GM23338 (cell line): ENCODE results near the gene DBH. TPM values are rescaled to one million over a fixed set of nuclear protein-coding genes. Genes with fewer than 3 reads are reported as not detected.

Experiments
- ATAC-seq: fragments of 200-7000 bp; cut with Tn5 transposase; 3 replicates; pipeline ENCODE4 v1.9.1; 2020
- DNase-seq: peaks from one replicate; pipeline ENCODE4 v3.0.0-alpha.2; 2015; ENCODE audit warnings: low spot score
- H2AFZ ChIP-seq: fragments of 200-600 bp; sonication (generic); 2 replicates; pipeline ENCODE4 v1.8.0; 2016; ENCODE audit warnings: antibody characterized with exemption, mild to moderate bottlenecking, moderate library complexity
- H3F3A ChIP-seq: fragments of 200-600 bp; sonication (generic); replicated peaks from 2 replicates; pipeline ENCODE4 v1.8.0; 2017; ENCODE audit warnings: antibody characterized with exemption, mixed run types, low read depth
- H3K27ac ChIP-seq: fragments of 200-600 bp; sonication (generic); 2 replicates; pipeline ENCODE4 v1.6.1; 2016; ENCODE audit warnings: low read depth
- H3K27me3 ChIP-seq: fragments of 200-600 bp; sonication (generic); 2 replicates; pipeline ENCODE4 v1.8.0; 2016; ENCODE audit warnings: mild to moderate bottlenecking, mixed run types, moderate library complexity; ENCODE audit not compliant: insufficient read depth
- H3K36me3 ChIP-seq: fragments of 200-600 bp; sonication (generic); 2 replicates; pipeline ENCODE4 v1.8.0; 2016; ENCODE audit warnings: mild to moderate bottlenecking; ENCODE audit not compliant: insufficient read depth
- H3K4me1 ChIP-seq: fragments of 200-600 bp; sonication (generic); 2 replicates; pipeline ENCODE4 v1.8.0; 2016; ENCODE audit warnings: mild to moderate bottlenecking, moderate library complexity; ENCODE audit not compliant: insufficient read depth
- H3K4me2 ChIP-seq: fragments of 200-600 bp; sonication (generic); 2 replicates; pipeline ENCODE4 v1.7.1; 2017; ENCODE audit warnings: mixed run types
- H3K4me3 ChIP-seq: fragments of 200-600 bp; sonication (generic); 2 replicates; pipeline ENCODE4 v1.6.1; 2016; ENCODE audit warnings: mixed run types
- H3K79me2 ChIP-seq: fragments of 200-600 bp; sonication (generic); replicated peaks from 2 replicates; pipeline ENCODE4 v1.8.0; 2017; ENCODE audit warnings: mild to moderate bottlenecking; ENCODE audit not compliant: insufficient read depth
- H3K9me2 ChIP-seq: fragments of 200-600 bp; sonication (generic); 2 replicates; pipeline ENCODE4 v1.8.0; 2017; ENCODE audit not compliant: insufficient read depth
- H4K20me1 ChIP-seq: fragments of 200-600 bp; sonication (generic); replicated peaks from 2 replicates; pipeline ENCODE4 v1.8.0; 2017; ENCODE audit warnings: mild to moderate bottlenecking; ENCODE audit not compliant: insufficient read depth
- H3K27ac Mint-ChIP-seq: 2 replicates; pipeline ENCODE4 v1.8.0; 2020; ENCODE audit warnings: inconsistent platforms, mild to moderate bottlenecking, moderate library complexity, mixed read lengths
- H3K27me3 Mint-ChIP-seq: 3 replicates; pipeline ENCODE4 v1.8.0; 2022; ENCODE audit warnings: low read depth, mild to moderate bottlenecking, moderate library complexity, mixed read lengths, inconsistent platforms; ENCODE audit not compliant: insufficient read depth, poor library complexity
- H3K36me3 Mint-ChIP-seq: 3 replicates; pipeline ENCODE4 v1.8.0; 2021; ENCODE audit warnings: low read depth, mild to moderate bottlenecking, inconsistent platforms, moderate library complexity, mixed read lengths
- H3K4me1 Mint-ChIP-seq: 3 replicates; pipeline ENCODE4 v1.8.0; 2020; ENCODE audit warnings: mild to moderate bottlenecking, inconsistent platforms, mixed read lengths
- H3K4me3 Mint-ChIP-seq: 3 replicates; pipeline ENCODE4 v1.8.0; 2021; ENCODE audit warnings: moderate library complexity, mild to moderate bottlenecking, inconsistent platforms, mixed read lengths
- H3K9me3 Mint-ChIP-seq: 3 replicates; pipeline ENCODE4 v1.8.0; 2020; ENCODE audit warnings: moderate library complexity, mild to moderate bottlenecking, inconsistent platforms, mixed read lengths
- CREB1 ChIP-seq: fragments of 250-450 bp; sonication (Bioruptor Pico); IDR thresholded peaks from 2 replicates; pipeline ENCODE4 v1.5.0; 2020; ENCODE audit warnings: low read depth, mild to moderate bottlenecking, moderate library complexity
- EZH2 ChIP-seq: fragments of 200-600 bp; sonication (generic); IDR thresholded peaks from one replicate; pipeline ENCODE4 v1.8.0; 2017; ENCODE audit warnings: antibody characterized with exemption, mild to moderate bottlenecking, low read depth; ENCODE audit not compliant: unreplicated experiment
- EZH2phosphoT487 ChIP-seq: fragments of 200-600 bp; sonication (generic); IDR thresholded peaks from one replicate; pipeline ENCODE4 v1.8.1; 2018; ENCODE audit warnings: antibody characterized with exemption; ENCODE audit not compliant: unreplicated experiment
- NANOG ChIP-seq: IDR thresholded peaks from 2 replicates; pipeline ENCODE4 v1.6.1; 2016; ENCODE audit warnings: antibody characterized with exemption, borderline replicate concordance
- POLR2AphosphoS5 ChIP-seq: IDR thresholded peaks from 2 replicates; pipeline ENCODE4 v1.6.1; 2016; ENCODE audit warnings: antibody characterized with exemption, low read depth
- STAT1 ChIP-seq: IDR thresholded peaks from one replicate; pipeline ENCODE4 v1.6.1; 2016; ENCODE audit warnings: antibody characterized with exemption; ENCODE audit not compliant: unreplicated experiment
- ZNF114 ChIP-seq: fragments of 250-450 bp; sonication (Bioruptor Pico); IDR thresholded peaks from 2 replicates; pipeline ENCODE4 v1.5.0; 2020; ENCODE audit warnings: mild to moderate bottlenecking, moderate library complexity
- polyA plus RNA-seq: library from polyadenylated mRNA; unstranded; fragments of >200 nt; fragmentation: Nextera tagmentation; extraction: Ambion mirVana; gene quantifications from 2 replicates; pipeline ENCODE4 v1.2.1, GENCODE V29; 2016
- total RNA-seq: library from RNA; depleted of rRNA; stranded (reverse); fragments of >200 nt; shearing (Covaris generic); gene quantifications from 2 replicates; pipeline ENCODE4 v1.2.3, GENCODE V29; 2014
- TF ChIP-seq, protein P1 (sequence below), 2 experiments: fragments of 200-600 bp in 1 of 2; sonication (generic) in 1 of 2; conservative IDR thresholded peaks; 2 replicates each; pipeline versions ENCODE4 v1.5.1 to v1.6.1; 2016 to 2017; ENCODE audit warnings: antibody characterized with exemption in 2 of 2, low read depth in 2 of 2, mild to moderate bottlenecking in 2 of 2, moderate library complexity in 1 of 2
- TF ChIP-seq, protein P2 (sequence below): IDR thresholded peaks from one replicate; pipeline ENCODE4 v1.6.1; 2018; ENCODE audit warnings: antibody characterized with exemption; ENCODE audit not compliant: unreplicated experiment
- TF ChIP-seq, protein P3 (sequence below): IDR thresholded peaks from 2 replicates; pipeline ENCODE4 v1.6.1; 2016; ENCODE audit warnings: antibody characterized with exemption
- TF ChIP-seq, protein P4 (sequence below): fragments of 250-450 bp; sonication (Bioruptor Pico); IDR thresholded peaks from 2 replicates; pipeline ENCODE4 v1.5.0; 2020; ENCODE audit warnings: mild to moderate bottlenecking, moderate library complexity

Gene DBH
- total and polyA plus RNA-seq, 2 experiments from 2014 or later, result 0.08 to 0.24 TPM

DNA sequence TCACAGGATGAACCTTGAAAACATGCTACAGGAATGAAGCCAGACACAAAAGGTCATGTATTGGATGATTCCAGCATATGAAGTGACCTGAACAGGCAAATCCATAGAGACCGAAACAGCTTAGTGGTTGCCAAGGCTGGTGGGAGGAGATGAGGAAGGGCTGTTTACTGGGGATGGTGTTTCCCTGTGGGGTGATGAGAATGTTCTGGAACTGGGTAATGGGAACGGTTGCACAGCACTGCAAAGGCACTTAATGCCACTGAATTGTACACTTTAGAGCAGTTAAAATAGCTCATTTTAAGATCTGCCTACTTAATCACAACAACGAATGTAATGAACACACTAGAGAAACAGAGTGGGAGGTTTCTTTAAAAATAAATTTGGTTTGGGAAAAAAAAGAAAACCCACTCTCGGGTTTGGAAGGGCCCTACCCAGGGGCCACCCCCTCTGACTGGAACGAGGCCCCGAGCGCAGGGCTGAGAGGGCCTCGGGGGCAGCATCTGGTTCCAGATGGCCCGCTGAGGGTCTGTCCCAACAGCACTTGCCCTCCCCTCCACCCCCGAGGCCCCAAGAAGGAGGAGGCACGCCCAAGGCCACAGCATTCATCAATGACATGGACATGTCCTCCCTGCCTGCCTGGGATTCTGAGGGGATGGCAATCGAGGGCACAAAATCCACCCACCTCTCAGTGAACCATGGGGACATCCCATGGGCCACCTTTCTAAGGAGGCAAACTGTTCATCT, 70.3 kb downstream of the DBH start (continued):
- TF ChIP-seq, protein P1, sequence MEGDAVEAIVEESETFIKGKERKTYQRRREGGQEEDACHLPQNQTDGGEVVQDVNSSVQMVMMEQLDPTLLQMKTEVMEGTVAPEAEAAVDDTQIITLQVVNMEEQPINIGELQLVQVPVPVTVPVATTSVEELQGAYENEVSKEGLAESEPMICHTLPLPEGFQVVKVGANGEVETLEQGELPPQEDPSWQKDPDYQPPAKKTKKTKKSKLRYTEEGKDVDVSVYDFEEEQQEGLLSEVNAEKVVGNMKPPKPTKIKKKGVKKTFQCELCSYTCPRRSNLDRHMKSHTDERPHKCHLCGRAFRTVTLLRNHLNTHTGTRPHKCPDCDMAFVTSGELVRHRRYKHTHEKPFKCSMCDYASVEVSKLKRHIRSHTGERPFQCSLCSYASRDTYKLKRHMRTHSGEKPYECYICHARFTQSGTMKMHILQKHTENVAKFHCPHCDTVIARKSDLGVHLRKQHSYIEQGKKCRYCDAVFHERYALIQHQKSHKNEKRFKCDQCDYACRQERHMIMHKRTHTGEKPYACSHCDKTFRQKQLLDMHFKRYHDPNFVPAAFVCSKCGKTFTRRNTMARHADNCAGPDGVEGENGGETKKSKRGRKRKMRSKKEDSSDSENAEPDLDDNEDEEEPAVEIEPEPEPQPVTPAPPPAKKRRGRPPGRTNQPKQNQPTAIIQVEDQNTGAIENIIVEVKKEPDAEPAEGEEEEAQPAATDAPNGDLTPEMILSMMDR (conservative IDR thresholded peaks at IDR 0.05; ENCODE audit: low read depth in 2 of 2), result no peak
- TF ChIP-seq CREB1 (no peak), POLR2AphosphoS5 (no peak), NANOG (no peak), ZNF114 (CRISPR knock-in tag) (no peak), EZH2phosphoT487 (no peak)
- TF ChIP-seq, protein P2, sequence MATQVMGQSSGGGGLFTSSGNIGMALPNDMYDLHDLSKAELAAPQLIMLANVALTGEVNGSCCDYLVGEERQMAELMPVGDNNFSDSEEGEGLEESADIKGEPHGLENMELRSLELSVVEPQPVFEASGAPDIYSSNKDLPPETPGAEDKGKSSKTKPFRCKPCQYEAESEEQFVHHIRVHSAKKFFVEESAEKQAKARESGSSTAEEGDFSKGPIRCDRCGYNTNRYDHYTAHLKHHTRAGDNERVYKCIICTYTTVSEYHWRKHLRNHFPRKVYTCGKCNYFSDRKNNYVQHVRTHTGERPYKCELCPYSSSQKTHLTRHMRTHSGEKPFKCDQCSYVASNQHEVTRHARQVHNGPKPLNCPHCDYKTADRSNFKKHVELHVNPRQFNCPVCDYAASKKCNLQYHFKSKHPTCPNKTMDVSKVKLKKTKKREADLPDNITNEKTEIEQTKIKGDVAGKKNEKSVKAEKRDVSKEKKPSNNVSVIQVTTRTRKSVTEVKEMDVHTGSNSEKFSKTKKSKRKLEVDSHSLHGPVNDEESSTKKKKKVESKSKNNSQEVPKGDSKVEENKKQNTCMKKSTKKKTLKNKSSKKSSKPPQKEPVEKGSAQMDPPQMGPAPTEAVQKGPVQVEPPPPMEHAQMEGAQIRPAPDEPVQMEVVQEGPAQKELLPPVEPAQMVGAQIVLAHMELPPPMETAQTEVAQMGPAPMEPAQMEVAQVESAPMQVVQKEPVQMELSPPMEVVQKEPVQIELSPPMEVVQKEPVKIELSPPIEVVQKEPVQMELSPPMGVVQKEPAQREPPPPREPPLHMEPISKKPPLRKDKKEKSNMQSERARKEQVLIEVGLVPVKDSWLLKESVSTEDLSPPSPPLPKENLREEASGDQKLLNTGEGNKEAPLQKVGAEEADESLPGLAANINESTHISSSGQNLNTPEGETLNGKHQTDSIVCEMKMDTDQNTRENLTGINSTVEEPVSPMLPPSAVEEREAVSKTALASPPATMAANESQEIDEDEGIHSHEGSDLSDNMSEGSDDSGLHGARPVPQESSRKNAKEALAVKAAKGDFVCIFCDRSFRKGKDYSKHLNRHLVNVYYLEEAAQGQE, result no peak

DNA sequence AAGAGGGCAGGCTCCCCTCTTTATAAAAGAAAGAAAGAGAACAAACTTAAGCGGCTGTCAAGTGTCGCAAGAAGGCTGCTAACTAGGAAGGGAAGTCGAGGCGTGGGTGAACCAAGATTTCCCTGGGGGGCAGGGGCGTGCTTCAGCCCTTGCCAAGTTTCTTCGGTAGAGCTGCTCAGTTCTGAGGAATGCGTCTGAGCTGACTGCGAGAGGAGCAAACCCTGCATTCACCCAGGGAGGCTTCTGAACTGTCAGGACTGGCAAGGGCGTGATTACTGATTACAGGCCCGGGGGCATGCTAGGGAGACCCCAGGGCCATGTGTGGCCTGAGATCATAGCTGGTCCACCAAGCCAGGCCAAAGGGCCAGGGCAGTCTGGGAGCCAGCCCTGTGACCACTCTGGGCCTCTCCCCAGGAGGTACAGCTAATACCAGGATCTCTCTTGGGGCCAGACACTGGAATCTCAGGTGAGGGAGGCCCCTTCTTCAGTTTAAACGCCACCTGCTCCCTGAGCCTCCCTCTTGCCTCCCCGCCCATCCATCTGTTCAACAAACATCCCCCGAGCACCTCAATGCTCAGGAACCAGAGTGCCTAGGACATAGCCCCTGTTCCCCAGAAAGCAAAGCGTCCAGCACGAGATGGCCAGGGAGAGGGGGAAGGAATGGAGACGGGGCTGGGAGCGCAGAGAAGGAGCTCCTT, 71.1 kb downstream of the DBH start:
- Histone ChIP-seq H3K36me3 (no peaks in the 10 kb centered on the region), H3K9me2 (no peaks in the 10 kb centered on the region), H3K27ac (no peak overlapping the region), H3K27me3 (no peaks in the 10 kb centered on the region), H2AFZ (no peak overlapping the region), H3K4me3 (no peak overlapping the region), H3F3A (no peaks in the 10 kb centered on the region), H3K4me2 (no peak overlapping the region), H4K20me1 (no peaks in the 10 kb centered on the region), H3K4me1 (no peaks in the 10 kb centered on the region), H3K79me2 (no peaks in the 10 kb centered on the region)
- peaks cover 2% of the 10 kb centered on the region; the same call in 1 of the 3 replicates for H3K4me1 Mint-ChIP-seq
- peaks cover 14% of the 10 kb centered on the region for H3K27me3 Mint-ChIP-seq
- DNase-seq (no peak), ATAC-seq (no peak)
- no peak overlapping the region for H3K4me3 Mint-ChIP-seq
- no peaks in the 10 kb centered on the region for H3K36me3 Mint-ChIP-seq
- no peaks in the 10 kb centered on the region for H3K9me3 Mint-ChIP-seq
- H3K27ac Mint-ChIP-seq, result no peak overlapping the region
- TF ChIP-seq POLR2AphosphoS5 (no peak), NANOG (no peak), STAT1 (no peak), EZH2 (no peak), CREB1 (no peak)
- TF ChIP-seq, protein P3, sequence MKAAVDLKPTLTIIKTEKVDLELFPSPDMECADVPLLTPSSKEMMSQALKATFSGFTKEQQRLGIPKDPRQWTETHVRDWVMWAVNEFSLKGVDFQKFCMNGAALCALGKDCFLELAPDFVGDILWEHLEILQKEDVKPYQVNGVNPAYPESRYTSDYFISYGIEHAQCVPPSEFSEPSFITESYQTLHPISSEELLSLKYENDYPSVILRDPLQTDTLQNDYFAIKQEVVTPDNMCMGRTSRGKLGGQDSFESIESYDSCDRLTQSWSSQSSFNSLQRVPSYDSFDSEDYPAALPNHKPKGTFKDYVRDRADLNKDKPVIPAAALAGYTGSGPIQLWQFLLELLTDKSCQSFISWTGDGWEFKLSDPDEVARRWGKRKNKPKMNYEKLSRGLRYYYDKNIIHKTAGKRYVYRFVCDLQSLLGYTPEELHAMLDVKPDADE, result no peak
- TF ChIP-seq, protein P4, sequence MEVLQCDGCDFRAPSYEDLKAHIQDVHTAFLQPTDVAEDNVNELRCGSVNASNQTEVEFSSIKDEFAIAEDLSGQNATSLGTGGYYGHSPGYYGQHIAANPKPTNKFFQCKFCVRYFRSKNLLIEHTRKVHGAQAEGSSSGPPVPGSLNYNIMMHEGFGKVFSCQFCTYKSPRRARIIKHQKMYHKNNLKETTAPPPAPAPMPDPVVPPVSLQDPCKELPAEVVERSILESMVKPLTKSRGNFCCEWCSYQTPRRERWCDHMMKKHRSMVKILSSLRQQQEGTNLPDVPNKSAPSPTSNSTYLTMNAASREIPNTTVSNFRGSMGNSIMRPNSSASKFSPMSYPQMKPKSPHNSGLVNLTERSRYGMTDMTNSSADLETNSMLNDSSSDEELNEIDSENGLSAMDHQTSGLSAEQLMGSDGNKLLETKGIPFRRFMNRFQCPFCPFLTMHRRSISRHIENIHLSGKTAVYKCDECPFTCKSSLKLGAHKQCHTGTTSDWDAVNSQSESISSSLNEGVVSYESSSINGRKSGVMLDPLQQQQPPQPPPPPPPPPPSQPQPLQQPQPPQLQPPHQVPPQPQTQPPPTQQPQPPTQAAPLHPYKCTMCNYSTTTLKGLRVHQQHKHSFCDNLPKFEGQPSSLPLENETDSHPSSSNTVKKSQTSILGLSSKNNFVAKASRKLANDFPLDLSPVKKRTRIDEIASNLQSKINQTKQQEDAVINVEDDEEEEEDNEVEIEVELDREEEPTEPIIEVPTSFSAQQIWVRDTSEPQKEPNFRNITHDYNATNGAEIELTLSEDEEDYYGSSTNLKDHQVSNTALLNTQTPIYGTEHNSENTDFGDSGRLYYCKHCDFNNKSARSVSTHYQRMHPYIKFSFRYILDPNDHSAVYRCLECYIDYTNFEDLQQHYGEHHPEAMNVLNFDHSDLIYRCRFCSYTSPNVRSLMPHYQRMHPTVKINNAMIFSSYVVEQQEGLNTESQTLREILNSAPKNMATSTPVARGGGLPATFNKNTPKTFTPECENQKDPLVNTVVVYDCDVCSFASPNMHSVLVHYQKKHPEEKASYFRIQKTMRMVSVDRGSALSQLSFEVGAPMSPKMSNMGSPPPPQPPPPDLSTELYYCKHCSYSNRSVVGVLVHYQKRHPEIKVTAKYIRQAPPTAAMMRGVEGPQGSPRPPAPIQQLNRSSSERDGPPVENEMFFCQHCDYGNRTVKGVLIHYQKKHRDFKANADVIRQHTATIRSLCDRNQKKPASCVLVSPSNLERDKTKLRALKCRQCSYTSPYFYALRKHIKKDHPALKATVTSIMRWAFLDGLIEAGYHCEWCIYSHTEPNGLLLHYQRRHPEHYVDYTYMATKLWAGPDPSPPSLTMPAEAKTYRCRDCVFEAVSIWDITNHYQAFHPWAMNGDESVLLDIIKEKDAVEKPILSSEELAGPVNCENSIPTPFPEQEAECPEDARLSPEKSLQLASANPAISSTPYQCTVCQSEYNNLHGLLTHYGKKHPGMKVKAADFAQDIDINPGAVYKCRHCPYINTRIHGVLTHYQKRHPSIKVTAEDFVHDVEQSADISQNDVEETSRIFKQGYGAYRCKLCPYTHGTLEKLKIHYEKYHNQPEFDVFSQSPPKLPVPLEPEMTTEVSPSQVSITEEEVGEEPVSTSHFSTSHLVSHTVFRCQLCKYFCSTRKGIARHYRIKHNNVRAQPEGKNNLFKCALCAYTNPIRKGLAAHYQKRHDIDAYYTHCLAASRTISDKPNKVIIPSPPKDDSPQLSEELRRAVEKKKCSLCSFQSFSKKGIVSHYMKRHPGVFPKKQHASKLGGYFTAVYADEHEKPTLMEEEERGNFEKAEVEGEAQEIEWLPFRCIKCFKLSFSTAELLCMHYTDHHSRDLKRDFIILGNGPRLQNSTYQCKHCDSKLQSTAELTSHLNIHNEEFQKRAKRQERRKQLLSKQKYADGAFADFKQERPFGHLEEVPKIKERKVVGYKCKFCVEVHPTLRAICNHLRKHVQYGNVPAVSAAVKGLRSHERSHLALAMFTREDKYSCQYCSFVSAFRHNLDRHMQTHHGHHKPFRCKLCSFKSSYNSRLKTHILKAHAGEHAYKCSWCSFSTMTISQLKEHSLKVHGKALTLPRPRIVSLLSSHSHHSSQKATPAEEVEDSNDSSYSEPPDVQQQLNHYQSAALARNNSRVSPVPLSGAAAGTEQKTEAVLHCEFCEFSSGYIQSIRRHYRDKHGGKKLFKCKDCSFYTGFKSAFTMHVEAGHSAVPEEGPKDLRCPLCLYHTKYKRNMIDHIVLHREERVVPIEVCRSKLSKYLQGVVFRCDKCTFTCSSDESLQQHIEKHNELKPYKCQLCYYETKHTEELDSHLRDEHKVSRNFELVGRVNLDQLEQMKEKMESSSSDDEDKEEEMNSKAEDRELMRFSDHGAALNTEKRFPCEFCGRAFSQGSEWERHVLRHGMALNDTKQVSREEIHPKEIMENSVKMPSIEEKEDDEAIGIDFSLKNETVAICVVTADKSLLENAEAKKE (CRISPR knock-in tag), result no peak
